Vagina (tissue), 2 donors: ENCODE measurements around the gene CCDC127. TPM values are rescaled to one million over a fixed set of nuclear protein-coding genes. Genes with fewer than 3 reads are reported as not detected.

ENCODE experiments used
- DNase-seq, 2 donors: peaks; one replicate each; pipeline ENCODE4 v3.0.0-alpha.2; 2017; ENCODE audit errors: extremely low spot score in 2 of 2
- H3K27ac ChIP-seq: fragments of 200-600 bp; sonication (generic); one replicate; pipeline ENCODE4 v1.5.1; 2019
- H3K27me3 ChIP-seq: fragments of 200-600 bp; sonication (generic); one replicate; pipeline ENCODE4 v1.5.1; 2019
- H3K36me3 ChIP-seq, 2 donors: fragments of 200-600 bp; sonication (generic); one replicate each; pipeline ENCODE4 v1.5.1; 2017 to 2019
- H3K4me1 ChIP-seq: fragments of 200-600 bp; sonication (generic); one replicate; pipeline ENCODE4 v1.5.1; 2019
- H3K4me3 ChIP-seq, 2 donors: fragments of 200-600 bp; sonication (generic); 1 replicate in 1 of 2; 2 replicates in 1 of 2; pipeline ENCODE4 v1.5.1; 2016 to 2019
- H3K9me3 ChIP-seq: fragments of 200-600 bp; sonication (generic); one replicate; pipeline ENCODE4 v1.5.1; 2019
- POLR2A ChIP-seq, 2 donors: fragments of 450-650 bp; IDR thresholded peaks; one replicate each; pipeline ENCODE4 v1.6.1; 2017; ENCODE audit warnings: antibody characterized with exemption in 2 of 2, mild to moderate bottlenecking in 2 of 2, moderate library complexity in 2 of 2
- POLR2AphosphoS5 ChIP-seq, 2 donors: sonication (generic); formaldehyde crosslinking; IDR thresholded peaks; one replicate each; pipeline ENCODE4 v1.9.0; 2017; ENCODE audit warnings: antibody characterized with exemption in 2 of 2, mild to moderate bottlenecking in 2 of 2, low read depth in 1 of 2; ENCODE audit not compliant: insufficient read depth in 1 of 2
- intact Hi-C: fragments of 100-400 bp; cut with DNase I; formaldehyde crosslinking; loops from one replicate; pipeline ENCODE4 v1.15.1; 2023
- total RNA-seq: library from RNA; depleted of rRNA; stranded (reverse); fragments of >200 nt; gene quantifications from one replicate; pipeline ENCODE4 v1.2.3, GENCODE V29; 2016
- TF ChIP-seq, protein P1 (sequence below), 3 experiments: fragments of 450-650 bp in 2 of 3; fragments of 200-600 bp in 1 of 3; sonication (generic) in 1 of 3; IDR thresholded peaks; one replicate each; pipeline ENCODE4 v1.5.1; 2017 to 2019; ENCODE audit warnings: antibody characterized with exemption in 3 of 3, mild to moderate bottlenecking in 2 of 3, moderate library complexity in 2 of 3

Gene CCDC127
- total RNA-seq, 1 donor from 2014 or later: 4.2 TPM

DNA sequence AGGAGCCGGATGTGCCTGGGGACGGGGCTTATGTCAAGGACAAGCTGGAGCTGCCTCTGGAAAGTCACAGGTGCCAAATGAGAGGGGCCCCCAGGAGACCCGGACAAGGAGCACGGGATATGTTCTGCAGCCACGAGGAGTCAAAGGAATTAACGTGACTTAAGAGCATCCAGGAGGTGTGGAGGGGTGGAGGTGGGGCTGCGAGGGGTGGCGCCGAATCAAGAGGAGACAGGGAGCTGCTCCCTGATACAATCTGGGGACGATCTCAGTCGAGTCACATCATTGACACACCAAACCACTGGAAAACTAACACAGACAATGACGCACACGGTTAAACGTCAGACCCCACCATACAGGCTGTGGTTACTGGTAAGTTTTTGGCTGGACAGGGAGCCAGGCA lies 10.4 kb downstream of the CCDC127 start:
- no peak overlapping the region for H3K27ac ChIP-seq
- H3K36me3 ChIP-seq: peaks cover 0 to 18% of the 10 kb centered on the region in 2 donors
- no peak for TF ChIP-seq POLR2AphosphoS5 (IDR thresholded peaks at IDR 0.05; ENCODE audit: insufficient read depth in 1 of 2, low read depth in 1 of 2)
- TF ChIP-seq, protein P1, sequence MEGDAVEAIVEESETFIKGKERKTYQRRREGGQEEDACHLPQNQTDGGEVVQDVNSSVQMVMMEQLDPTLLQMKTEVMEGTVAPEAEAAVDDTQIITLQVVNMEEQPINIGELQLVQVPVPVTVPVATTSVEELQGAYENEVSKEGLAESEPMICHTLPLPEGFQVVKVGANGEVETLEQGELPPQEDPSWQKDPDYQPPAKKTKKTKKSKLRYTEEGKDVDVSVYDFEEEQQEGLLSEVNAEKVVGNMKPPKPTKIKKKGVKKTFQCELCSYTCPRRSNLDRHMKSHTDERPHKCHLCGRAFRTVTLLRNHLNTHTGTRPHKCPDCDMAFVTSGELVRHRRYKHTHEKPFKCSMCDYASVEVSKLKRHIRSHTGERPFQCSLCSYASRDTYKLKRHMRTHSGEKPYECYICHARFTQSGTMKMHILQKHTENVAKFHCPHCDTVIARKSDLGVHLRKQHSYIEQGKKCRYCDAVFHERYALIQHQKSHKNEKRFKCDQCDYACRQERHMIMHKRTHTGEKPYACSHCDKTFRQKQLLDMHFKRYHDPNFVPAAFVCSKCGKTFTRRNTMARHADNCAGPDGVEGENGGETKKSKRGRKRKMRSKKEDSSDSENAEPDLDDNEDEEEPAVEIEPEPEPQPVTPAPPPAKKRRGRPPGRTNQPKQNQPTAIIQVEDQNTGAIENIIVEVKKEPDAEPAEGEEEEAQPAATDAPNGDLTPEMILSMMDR (IDR thresholded peaks at IDR 0.05): no peak
- DNase-seq: no peak
- intact Hi-C loops: no loop called here
- H3K4me1 ChIP-seq: peaks cover 8% of the 10 kb centered on the region
- H3K4me3 ChIP-seq: no peak overlapping the region
- no peaks in the 10 kb centered on the region for H3K9me3 ChIP-seq
- no peaks in the 10 kb centered on the region for H3K27me3 ChIP-seq

DNA sequence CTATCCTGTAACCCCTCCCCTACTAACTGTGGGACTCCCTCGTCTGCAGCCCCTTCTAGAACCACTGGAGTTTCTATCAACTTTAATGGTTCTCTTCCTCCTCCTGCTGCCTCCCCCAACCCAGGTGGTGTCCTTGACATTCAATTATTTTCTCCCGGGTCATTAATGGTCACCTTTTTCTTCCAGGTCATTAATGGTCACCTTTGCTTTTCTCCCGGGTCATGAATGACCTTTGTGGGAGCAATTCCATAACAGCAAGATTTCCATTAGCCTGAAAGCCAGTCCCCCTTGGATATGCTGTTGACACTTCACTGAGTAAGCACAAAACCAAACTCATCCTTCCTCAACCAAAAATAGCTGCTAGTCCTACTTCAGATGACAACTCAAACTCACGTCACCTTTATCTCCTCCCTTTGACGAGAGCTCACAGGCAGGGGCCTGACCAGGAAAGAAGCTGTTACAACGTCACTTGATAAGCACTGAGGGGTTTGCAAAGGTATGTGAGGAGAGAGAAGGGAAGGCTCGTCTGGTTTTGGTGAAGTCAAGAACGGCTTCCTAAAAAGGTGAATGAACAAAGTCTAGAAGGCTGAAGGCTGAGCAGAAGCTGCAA lies 10.9 kb downstream of the CCDC127 start:
- Histone ChIP-seq H3K27ac (no peak overlapping the region), H3K4me3 (no peak overlapping the region), H3K4me1 (peaks cover 8% of the 10 kb centered on the region), H3K9me3 (no peaks in the 10 kb centered on the region), H3K36me3 (peaks cover 0 to 18% of the 10 kb centered on the region in 2 donors), H3K27me3 (no peaks in the 10 kb centered on the region)
- TF ChIP-seq, protein P1 (IDR thresholded peaks at IDR 0.05): no peak
- TF ChIP-seq POLR2AphosphoS5 (IDR thresholded peaks at IDR 0.05; ENCODE audit: insufficient read depth in 1 of 2, low read depth in 1 of 2): no peak
- TF ChIP-seq POLR2A (IDR thresholded peaks at IDR 0.05): no peak
- intact Hi-C loops: no loop called here
- no peak for DNase-seq

DNA sequence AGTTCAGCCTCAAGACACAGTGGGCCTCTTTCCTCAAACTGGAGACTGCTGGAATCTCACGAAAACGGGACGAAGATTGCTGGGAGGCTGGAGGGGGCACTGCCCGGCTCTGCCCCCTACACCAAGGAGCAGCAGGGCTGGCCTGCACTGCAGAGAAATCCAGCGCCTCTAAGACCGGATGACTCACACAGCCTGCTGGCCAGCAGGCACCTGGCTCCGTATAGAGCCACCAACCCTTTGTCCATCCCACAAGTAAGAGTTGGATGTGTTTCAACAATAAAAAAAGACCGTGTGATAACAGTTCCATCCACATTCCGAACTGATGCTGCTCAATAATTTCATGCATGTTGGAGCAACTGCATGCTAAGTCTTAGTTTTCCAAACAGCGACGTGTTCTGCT lies 11.5 kb downstream of the CCDC127 start:
- no peak for TF ChIP-seq POLR2A (IDR thresholded peaks at IDR 0.05)
- TF ChIP-seq, protein P1 (IDR thresholded peaks at IDR 0.05): no peak
- TF ChIP-seq POLR2AphosphoS5 (IDR thresholded peaks at IDR 0.05; ENCODE audit: insufficient read depth in 1 of 2, low read depth in 1 of 2): no peak
- DNase-seq: no peak
- intact Hi-C loops: no loop called here
- Histone ChIP-seq H3K9me3 (no peaks in the 10 kb centered on the region), H3K36me3 (peaks cover 0 to 18% of the 10 kb centered on the region in 2 donors), H3K4me1 (peaks cover 8% of the 10 kb centered on the region), H3K4me3 (no peak overlapping the region), H3K27ac (no peak overlapping the region), H3K27me3 (no peaks in the 10 kb centered on the region)

DNA sequence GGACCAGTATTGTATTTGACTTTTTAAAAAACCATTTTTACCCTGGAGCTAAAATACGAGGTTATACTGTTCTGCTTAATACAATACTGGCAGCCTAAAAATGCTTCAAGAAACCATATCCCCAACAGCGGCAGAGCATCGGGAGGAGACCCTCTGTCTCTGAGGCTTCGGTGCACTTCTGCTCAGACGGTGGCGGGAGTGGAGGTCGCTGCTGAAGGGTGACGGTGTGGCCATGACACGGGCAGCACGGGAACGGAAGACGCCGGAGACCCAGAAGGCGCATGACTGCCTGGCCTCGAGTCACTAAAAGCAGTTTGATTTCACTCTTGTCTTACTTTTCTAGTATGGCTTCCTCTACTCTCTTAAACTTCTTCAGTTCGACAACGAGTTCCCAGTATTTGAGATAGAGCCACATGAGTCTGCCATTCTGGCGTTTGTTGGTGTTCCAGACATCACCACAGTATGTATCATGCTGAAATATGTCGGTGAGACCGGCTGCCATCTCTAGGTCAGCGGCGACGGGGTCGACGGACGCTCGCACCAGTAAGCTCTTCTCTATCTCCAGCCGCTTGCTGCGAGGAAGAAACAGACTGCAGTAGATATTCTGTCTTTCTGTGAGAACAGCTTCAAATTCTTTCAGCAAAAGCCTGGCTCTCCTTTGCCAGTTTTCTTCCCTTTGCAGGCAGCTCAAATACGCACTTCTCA lies 12.8 kb downstream of the CCDC127 start:
- intact Hi-C loops: no loop called here
- no peaks in the 10 kb centered on the region for H3K9me3 ChIP-seq
- H3K4me1 ChIP-seq: peaks cover 8% of the 10 kb centered on the region
- peaks cover 0 to 18% of the 10 kb centered on the region in 2 donors for H3K36me3 ChIP-seq
- no peak for TF ChIP-seq POLR2A (IDR thresholded peaks at IDR 0.05)
- TF ChIP-seq, protein P1 (IDR thresholded peaks at IDR 0.05): no peak
- H3K27me3 ChIP-seq: no peaks in the 10 kb centered on the region
- no peak overlapping the region for H3K27ac ChIP-seq
- H3K4me3 ChIP-seq: no peak overlapping the region
- DNase-seq: no peak

DNA sequence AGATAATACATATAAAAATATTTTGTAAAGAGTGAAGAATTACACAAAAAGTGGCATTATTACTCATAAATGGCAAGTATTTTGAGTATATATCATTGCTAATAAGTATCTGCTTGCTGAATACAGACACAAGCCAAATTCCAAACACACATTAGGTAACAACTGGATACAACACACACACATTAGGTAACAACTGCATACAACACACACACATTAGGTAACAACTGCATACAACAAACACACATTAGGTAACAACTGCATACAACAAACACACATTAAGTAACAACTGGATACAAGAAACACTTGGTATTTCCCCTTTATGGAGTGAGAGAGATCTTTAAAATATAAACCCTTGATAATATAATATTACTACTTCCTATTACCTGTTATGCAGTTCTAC lies 13.5 kb downstream of the CCDC127 start:
- no peak for DNase-seq
- intact Hi-C loops: no loop called here
- peaks cover 0 to 18% of the 10 kb centered on the region in 2 donors for H3K36me3 ChIP-seq
- H3K4me3 ChIP-seq: no peak overlapping the region
- TF ChIP-seq POLR2A (IDR thresholded peaks at IDR 0.05) (no peak), POLR2AphosphoS5 (IDR thresholded peaks at IDR 0.05; ENCODE audit: insufficient read depth in 1 of 2, low read depth in 1 of 2) (no peak)
- TF ChIP-seq, protein P1 (IDR thresholded peaks at IDR 0.05): no peak
- H3K9me3 ChIP-seq: no peaks in the 10 kb centered on the region
- H3K4me1 ChIP-seq: peaks cover 8% of the 10 kb centered on the region
- H3K27ac ChIP-seq: no peak overlapping the region
- H3K27me3 ChIP-seq: no peaks in the 10 kb centered on the region
